ENCODE results near the gene PSORS1C1. TPM values are rescaled to one million over a fixed set of nuclear protein-coding genes. Genes with fewer than 3 reads are reported as not detected.

PSORS1C1 gene
- total RNA-seq, 1 experiment from 2014 or later: 0.48 TPM

DNA sequence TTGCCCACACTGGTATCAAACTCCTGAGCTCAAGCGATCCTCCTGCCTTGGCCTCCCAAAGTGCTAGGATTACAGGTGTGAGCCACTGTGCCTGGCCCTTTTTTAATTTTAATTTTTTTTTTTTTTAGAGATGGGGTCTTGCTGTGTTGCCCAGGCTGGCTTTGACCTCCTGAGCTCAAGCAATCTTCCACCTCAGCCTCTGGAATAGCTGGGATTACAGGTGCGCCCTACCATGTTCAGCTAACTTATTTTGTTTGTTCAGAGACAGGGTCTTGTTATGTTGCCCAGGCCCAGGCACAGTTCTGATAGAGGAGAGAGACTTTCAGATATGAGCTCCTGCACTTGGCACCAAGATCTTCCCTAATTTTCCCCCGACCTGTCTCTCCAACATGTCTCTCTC, 16.2 kb downstream of the PSORS1C1 start:
- Mint-ChIP-seq H3K36me3 (ENCODE audit: insufficient read depth in 1 of 3, low read depth in 3 of 3) (no peaks in the 10 kb centered on the region), H3K4me3 (no peak overlapping the region), H3K9me3 (no peaks in the 10 kb centered on the region; a peak in 1 of 5 replicates), H3K27me3 (ENCODE audit: low read depth) (peaks cover 8% of the 10 kb centered on the region), H3K27ac (no peak overlapping the region), H3K4me1 (peaks cover 29 to 34% of the 10 kb centered on the region in 2 experiments)
- no peak overlapping the region for H3K27ac ChIP-seq (ENCODE audit: insufficient read length, low read depth, low read length)
- no peak overlapping the region for H2BK12ac ChIP-seq (ENCODE audit: insufficient read length, low read depth, low read length)
- H3K9ac ChIP-seq (ENCODE audit: extremely low read depth, insufficient read length, low read length): no peak overlapping the region
- H3K23ac ChIP-seq (ENCODE audit: insufficient read length, low read depth, low read length): no peak overlapping the region
- no peak overlapping the region for H3K14ac ChIP-seq (ENCODE audit: insufficient read depth, low read length)
- H3K56ac ChIP-seq (ENCODE audit: insufficient read length, low read depth, low read length): no peak overlapping the region
- H4K5ac ChIP-seq (ENCODE audit: insufficient read length, low read depth, low read length): no peak overlapping the region
- no peak overlapping the region for H2BK20ac ChIP-seq (ENCODE audit: low read depth, low read length, poor library complexity, severe bottlenecking)
- H3K79me2 ChIP-seq (ENCODE audit: insufficient read depth, low read length): no peaks in the 10 kb centered on the region
- no peak overlapping the region for H4K91ac ChIP-seq (ENCODE audit: insufficient read length, low read depth, low read length)
- no peak overlapping the region for H2BK15ac ChIP-seq (ENCODE audit: low read depth, low read length)
- no peaks in the 10 kb centered on the region for H3K4me1 ChIP-seq (ENCODE audit: insufficient read depth, low read length)
- H3K79me1 ChIP-seq (ENCODE audit: insufficient read depth, low read depth, low read length, poor library complexity, severe bottlenecking): no peaks in the 10 kb centered on the region
- H3K4ac ChIP-seq (ENCODE audit: low read depth, low read length): no peak overlapping the region
- H3K9me3 ChIP-seq (ENCODE audit: control insufficient read depth, low read depth, low read length): no peaks in the 10 kb centered on the region
- H3K18ac ChIP-seq (ENCODE audit: insufficient read length, low read depth, low read length): no peak overlapping the region
- H2BK5ac ChIP-seq (ENCODE audit: insufficient read length, low read length): no peak overlapping the region
- DNase-seq: no peak
- whole genome bisulfite sequencing (ENCODE audit: extremely low coverage, insufficient read length, low lambda C conversion rate): no CpG with 5 or more reads among the region's 3 CpGs
- H3K23me2 ChIP-seq (ENCODE audit: insufficient read length, low read depth, low read length, poor library complexity, severe bottlenecking): no peaks in the 10 kb centered on the region
- no peak overlapping the region for H4K8ac ChIP-seq (replicated peaks; ENCODE audit: insufficient read length, low read depth, low read length)
- TF ChIP-seq, protein P1, sequence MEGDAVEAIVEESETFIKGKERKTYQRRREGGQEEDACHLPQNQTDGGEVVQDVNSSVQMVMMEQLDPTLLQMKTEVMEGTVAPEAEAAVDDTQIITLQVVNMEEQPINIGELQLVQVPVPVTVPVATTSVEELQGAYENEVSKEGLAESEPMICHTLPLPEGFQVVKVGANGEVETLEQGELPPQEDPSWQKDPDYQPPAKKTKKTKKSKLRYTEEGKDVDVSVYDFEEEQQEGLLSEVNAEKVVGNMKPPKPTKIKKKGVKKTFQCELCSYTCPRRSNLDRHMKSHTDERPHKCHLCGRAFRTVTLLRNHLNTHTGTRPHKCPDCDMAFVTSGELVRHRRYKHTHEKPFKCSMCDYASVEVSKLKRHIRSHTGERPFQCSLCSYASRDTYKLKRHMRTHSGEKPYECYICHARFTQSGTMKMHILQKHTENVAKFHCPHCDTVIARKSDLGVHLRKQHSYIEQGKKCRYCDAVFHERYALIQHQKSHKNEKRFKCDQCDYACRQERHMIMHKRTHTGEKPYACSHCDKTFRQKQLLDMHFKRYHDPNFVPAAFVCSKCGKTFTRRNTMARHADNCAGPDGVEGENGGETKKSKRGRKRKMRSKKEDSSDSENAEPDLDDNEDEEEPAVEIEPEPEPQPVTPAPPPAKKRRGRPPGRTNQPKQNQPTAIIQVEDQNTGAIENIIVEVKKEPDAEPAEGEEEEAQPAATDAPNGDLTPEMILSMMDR (conservative IDR thresholded peaks at IDR 0.05): no peak
- H2BK120ac ChIP-seq (ENCODE audit: low read depth, low read length, poor library complexity, severe bottlenecking): no peak overlapping the region
- H3T11ph ChIP-seq (ENCODE audit: low read length): no peak overlapping the region
- H3K4me2 ChIP-seq (ENCODE audit: insufficient read depth, insufficient read length, low read length): no peak overlapping the region
- no peaks in the 10 kb centered on the region for H4K20me1 ChIP-seq (ENCODE audit: control insufficient read depth, insufficient read depth, insufficient read length)
- no peak overlapping the region for H2AK5ac ChIP-seq (ENCODE audit: insufficient read length, low read length)
- H3K27me3 ChIP-seq (ENCODE audit: insufficient read depth, low read length): no peaks in the 10 kb centered on the region
- no peak overlapping the region for H2AFZ ChIP-seq (ENCODE audit: low read length)
